ENCODE results near the gene NID2.

DNA sequence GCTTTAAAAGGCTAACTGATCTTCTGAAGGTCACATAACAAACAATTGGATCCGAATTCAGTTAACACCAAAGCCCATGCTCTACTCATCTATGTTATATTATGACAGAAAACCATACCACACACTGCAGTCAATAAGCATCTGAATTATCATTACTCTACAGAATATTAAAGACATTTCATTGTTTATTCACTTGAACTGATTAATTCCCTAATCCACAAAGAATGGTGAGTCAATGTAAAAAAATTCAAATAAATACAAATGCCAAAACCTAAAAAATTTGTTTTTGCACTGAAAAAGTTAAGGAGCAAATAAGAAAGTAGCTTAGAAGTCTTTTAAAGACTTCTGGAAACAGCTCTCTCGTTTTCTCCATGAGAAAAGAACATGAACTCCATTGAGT, 13.7 kb downstream of the NID2 start:
- TF ChIP-seq, protein P1, sequence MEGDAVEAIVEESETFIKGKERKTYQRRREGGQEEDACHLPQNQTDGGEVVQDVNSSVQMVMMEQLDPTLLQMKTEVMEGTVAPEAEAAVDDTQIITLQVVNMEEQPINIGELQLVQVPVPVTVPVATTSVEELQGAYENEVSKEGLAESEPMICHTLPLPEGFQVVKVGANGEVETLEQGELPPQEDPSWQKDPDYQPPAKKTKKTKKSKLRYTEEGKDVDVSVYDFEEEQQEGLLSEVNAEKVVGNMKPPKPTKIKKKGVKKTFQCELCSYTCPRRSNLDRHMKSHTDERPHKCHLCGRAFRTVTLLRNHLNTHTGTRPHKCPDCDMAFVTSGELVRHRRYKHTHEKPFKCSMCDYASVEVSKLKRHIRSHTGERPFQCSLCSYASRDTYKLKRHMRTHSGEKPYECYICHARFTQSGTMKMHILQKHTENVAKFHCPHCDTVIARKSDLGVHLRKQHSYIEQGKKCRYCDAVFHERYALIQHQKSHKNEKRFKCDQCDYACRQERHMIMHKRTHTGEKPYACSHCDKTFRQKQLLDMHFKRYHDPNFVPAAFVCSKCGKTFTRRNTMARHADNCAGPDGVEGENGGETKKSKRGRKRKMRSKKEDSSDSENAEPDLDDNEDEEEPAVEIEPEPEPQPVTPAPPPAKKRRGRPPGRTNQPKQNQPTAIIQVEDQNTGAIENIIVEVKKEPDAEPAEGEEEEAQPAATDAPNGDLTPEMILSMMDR (IDR thresholded peaks at IDR 0.05 in 4 of 5, conservative IDR thresholded peaks at IDR 0.05 in 1 of 5): no peak
- no peak for TF ChIP-seq POLR2A (IDR thresholded peaks at IDR 0.05)

Data from gastrocnemius medialis (tissue), 4 donors.